Panc1 (cell line): ENCODE measurements around the gene PXDN. TPM values are rescaled to one million over a fixed set of nuclear protein-coding genes. Genes with fewer than 3 reads are reported as not detected.
A peak's percentile ranks its signal among the peaks of the same experiment; 100 is the strongest.

Experiments
- ATAC-seq: fragments of 200-7000 bp; cut with Tn5 transposase; 2 replicates; pipeline ENCODE4 v1.9.1; 2020; ENCODE audit warnings: mild to moderate bottlenecking, moderate library complexity
- BruUV-seq: library from RNA; stranded (reverse); fragments of 400-500 nt; replicated peaks from 2 replicates; lab custom pipeline; 2021; lab: Mats Ljungman, UMichigan
- CTCF ChIA-PET: fragments of 300-600 bp; sonication (Branson Sonifier 250); formaldehyde crosslinking; loops from one replicate; lab custom pipeline; 2022; ENCODE audit warnings: antibody characterized with exemption; lab: Charles Lee
- POLR2A ChIA-PET: fragments of 300-600 bp; sonication (Branson Sonifier 250); formaldehyde crosslinking; loops from one replicate; lab custom pipeline; 2022; ENCODE audit warnings: antibody characterized with exemption; lab: Charles Lee
- DNase-seq: peaks from one replicate; pipeline ENCODE4 v3.0.0-alpha.2; 2010; ENCODE audit warnings: low read depth, low spot score
- H3K27ac ChIP-seq: 2 replicates; pipeline ENCODE4 v1.5.1; 2011; ENCODE audit warnings: mild to moderate bottlenecking, low read length, inconsistent platforms
- H3K27me3 ChIP-seq: fragments of 200-500 bp; sonication (Bioruptor generic); 2 replicates; pipeline ENCODE4 v1.6.0; 2014; ENCODE audit warnings: low read length, inconsistent platforms; ENCODE audit not compliant: control insufficient read depth, insufficient read depth
- H3K36me3 ChIP-seq: fragments of 200-500 bp; sonication (Bioruptor generic); 2 replicates; pipeline ENCODE4 v1.5.1; 2014; ENCODE audit warnings: inconsistent platforms, mild to moderate bottlenecking, low read length, moderate library complexity; ENCODE audit not compliant: control insufficient read depth, insufficient read depth
- H3K4me1 ChIP-seq: 2 replicates; pipeline ENCODE4 v1.5.1; 2011; ENCODE audit warnings: inconsistent platforms, mild to moderate bottlenecking, low read length, moderate library complexity; ENCODE audit not compliant: control insufficient read depth, insufficient read depth
- H3K4me3 ChIP-seq, 2 experiments: 2 replicates each; pipeline ENCODE4 v1.5.1; 2011 to 2012; ENCODE audit warnings: low read depth in 2 of 2, low read length in 2 of 2, mild to moderate bottlenecking in 2 of 2, inconsistent platforms in 1 of 2, moderate library complexity in 1 of 2
- H3K9me3 ChIP-seq: fragments of 200-500 bp; sonication (Bioruptor generic); 2 replicates; pipeline ENCODE4 v1.5.1; 2014; ENCODE audit warnings: low read depth, mild to moderate bottlenecking, inconsistent platforms, low read length, moderate library complexity; ENCODE audit not compliant: control insufficient read depth, insufficient read depth
- POLR2AphosphoS5 ChIP-seq: IDR thresholded peaks from 2 replicates; pipeline ENCODE4 v1.6.1; 2012; ENCODE audit warnings: mild to moderate bottlenecking, low read depth, low read length, moderate library complexity
- SIN3A ChIP-seq: IDR thresholded peaks from 2 replicates; pipeline ENCODE4 v1.6.1; 2012; ENCODE audit warnings: low read depth, mild to moderate bottlenecking, low read length, moderate library complexity, borderline replicate concordance; ENCODE audit not compliant: insufficient read depth
- TCF7L2 ChIP-seq: IDR thresholded peaks from 2 replicates; pipeline ENCODE4 v1.6.1; 2011; ENCODE audit warnings: mild to moderate bottlenecking, low read depth, low read length, inconsistent platforms
- in situ Hi-C: cut with HindIII; loops from 2 replicates; pipeline ENCODE4 v1.10.0; 2016; ENCODE audit warnings: low sequenced_read_pairs, low pct_unique_long_range_greater_than_20kb
- intact Hi-C: fragments of 100-400 bp; cut with micrococcal nuclease; formaldehyde crosslinking; loops from one replicate; pipeline ENCODE4 v1.10.0; 2022; ENCODE audit not compliant: unreplicated experiment
- total RNA-seq: library from RNA; stranded (reverse); gene quantifications from one replicate; pipeline ENCODE4 v1.2.1, GENCODE V29; 2021; ENCODE audit not compliant: unreplicated experiment
- TF ChIP-seq, protein P1 (sequence below), 2 experiments: IDR thresholded peaks; 2 replicates each; pipeline ENCODE4 v1.6.1; 2011 to 2012; ENCODE audit warnings: low read depth in 2 of 2, control low read depth in 1 of 2, low read length in 1 of 2, mild to moderate bottlenecking in 1 of 2, moderate library complexity in 1 of 2; ENCODE audit not compliant: insufficient read depth in 1 of 2
- TF ChIP-seq, protein P2 (sequence below): fragments of 450-650 bp; IDR thresholded peaks from 2 replicates; pipeline ENCODE4 v1.5.1; 2017; ENCODE audit warnings: mild to moderate bottlenecking

PXDN gene
- total RNA-seq, 1 experiment from 2014 or later, result 2.5 TPM

DNA sequence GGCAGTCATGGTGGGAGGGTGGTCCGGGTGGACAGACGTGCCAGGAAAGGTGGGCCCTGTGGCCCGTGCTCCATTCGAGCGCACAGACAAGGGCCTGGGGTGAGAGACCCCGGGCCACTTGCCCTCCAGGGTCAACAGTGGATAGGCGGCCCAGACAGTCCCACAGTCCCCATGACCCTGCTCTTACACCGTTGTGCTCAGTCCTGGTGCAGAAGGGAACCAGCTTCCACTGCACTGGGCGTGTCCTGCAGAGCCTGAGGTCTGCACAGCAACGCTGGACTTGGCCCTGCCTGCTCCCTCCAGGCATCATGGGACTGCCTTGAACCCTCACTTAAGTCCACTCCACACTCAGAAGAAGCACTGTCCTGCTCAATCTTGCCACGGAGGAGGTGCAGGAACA lies 52.0 kb downstream of the PXDN start:
- TF ChIP-seq, protein P1, sequence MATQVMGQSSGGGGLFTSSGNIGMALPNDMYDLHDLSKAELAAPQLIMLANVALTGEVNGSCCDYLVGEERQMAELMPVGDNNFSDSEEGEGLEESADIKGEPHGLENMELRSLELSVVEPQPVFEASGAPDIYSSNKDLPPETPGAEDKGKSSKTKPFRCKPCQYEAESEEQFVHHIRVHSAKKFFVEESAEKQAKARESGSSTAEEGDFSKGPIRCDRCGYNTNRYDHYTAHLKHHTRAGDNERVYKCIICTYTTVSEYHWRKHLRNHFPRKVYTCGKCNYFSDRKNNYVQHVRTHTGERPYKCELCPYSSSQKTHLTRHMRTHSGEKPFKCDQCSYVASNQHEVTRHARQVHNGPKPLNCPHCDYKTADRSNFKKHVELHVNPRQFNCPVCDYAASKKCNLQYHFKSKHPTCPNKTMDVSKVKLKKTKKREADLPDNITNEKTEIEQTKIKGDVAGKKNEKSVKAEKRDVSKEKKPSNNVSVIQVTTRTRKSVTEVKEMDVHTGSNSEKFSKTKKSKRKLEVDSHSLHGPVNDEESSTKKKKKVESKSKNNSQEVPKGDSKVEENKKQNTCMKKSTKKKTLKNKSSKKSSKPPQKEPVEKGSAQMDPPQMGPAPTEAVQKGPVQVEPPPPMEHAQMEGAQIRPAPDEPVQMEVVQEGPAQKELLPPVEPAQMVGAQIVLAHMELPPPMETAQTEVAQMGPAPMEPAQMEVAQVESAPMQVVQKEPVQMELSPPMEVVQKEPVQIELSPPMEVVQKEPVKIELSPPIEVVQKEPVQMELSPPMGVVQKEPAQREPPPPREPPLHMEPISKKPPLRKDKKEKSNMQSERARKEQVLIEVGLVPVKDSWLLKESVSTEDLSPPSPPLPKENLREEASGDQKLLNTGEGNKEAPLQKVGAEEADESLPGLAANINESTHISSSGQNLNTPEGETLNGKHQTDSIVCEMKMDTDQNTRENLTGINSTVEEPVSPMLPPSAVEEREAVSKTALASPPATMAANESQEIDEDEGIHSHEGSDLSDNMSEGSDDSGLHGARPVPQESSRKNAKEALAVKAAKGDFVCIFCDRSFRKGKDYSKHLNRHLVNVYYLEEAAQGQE (IDR thresholded peaks at IDR 0.05; ENCODE audit: insufficient read depth in 1 of 2, low read depth in 2 of 2, low read length in 1 of 2), result no peak
- TF ChIP-seq SIN3A, result no peak
- no peak for TF ChIP-seq TCF7L2
- TF ChIP-seq, protein P2, sequence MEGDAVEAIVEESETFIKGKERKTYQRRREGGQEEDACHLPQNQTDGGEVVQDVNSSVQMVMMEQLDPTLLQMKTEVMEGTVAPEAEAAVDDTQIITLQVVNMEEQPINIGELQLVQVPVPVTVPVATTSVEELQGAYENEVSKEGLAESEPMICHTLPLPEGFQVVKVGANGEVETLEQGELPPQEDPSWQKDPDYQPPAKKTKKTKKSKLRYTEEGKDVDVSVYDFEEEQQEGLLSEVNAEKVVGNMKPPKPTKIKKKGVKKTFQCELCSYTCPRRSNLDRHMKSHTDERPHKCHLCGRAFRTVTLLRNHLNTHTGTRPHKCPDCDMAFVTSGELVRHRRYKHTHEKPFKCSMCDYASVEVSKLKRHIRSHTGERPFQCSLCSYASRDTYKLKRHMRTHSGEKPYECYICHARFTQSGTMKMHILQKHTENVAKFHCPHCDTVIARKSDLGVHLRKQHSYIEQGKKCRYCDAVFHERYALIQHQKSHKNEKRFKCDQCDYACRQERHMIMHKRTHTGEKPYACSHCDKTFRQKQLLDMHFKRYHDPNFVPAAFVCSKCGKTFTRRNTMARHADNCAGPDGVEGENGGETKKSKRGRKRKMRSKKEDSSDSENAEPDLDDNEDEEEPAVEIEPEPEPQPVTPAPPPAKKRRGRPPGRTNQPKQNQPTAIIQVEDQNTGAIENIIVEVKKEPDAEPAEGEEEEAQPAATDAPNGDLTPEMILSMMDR, result no peak
- no peak for TF ChIP-seq POLR2AphosphoS5
- CTCF ChIA-PET, result no interaction called here
- ATAC-seq, result peak; percentile 47; the same call in 1 of the 2 replicates
- peak overlapping the region; percentile 73 for H3K27ac ChIP-seq
- intact Hi-C loops, result no loop called here
- peaks cover 11% of the 10 kb centered on the region for H3K4me1 ChIP-seq
- no peaks in the 10 kb centered on the region for H3K9me3 ChIP-seq
- in situ Hi-C loops, result no loop called here
- H3K4me3 ChIP-seq, result no peak overlapping the region
- no peaks in the 10 kb centered on the region for H3K36me3 ChIP-seq
- H3K27me3 ChIP-seq, result no peaks in the 10 kb centered on the region
- POLR2A ChIA-PET, result interaction anchor here (0.7 kb wide), 1 partner anchor 22 kb away, joined by 3 read pairs; no protein-coding TSS in a partner anchor
- no peak for DNase-seq
- BruUV-seq, result no TSS peak

DNA sequence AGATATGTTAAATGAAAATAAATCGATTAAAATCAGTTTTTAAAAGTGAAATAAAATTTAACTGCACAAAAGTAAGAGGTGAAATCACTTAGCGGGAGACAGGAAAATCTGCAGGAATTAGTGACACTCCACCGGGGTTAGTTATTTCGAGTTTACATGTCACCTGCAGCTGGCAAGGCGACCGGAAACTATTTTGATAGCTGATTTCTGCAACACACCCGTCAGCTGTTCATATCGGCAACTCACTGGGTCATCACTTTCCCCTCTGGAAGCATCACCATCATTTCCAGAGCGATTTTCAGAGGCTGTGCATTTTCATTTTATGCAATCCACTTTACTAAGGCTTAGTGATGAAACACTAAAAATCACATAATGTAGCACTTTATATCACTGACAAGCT lies 52.9 kb downstream of the PXDN start:
- H3K36me3 ChIP-seq, result no peaks in the 10 kb centered on the region
- no TSS peak for BruUV-seq
- POLR2A ChIA-PET, result interaction anchor here (0.6 kb wide), 1 partner anchor 13 kb away, joined by 4 read pairs; no protein-coding TSS in a partner anchor
- DNase-seq (no peak), ATAC-seq (no peak)
- no peaks in the 10 kb centered on the region for H3K27me3 ChIP-seq
- TF ChIP-seq, protein P2, result no peak
- no peak for TF ChIP-seq POLR2AphosphoS5
- TF ChIP-seq SIN3A, result no peak
- no peak for TF ChIP-seq TCF7L2
- TF ChIP-seq, protein P1 (IDR thresholded peaks at IDR 0.05; ENCODE audit: insufficient read depth in 1 of 2, low read depth in 2 of 2, low read length in 1 of 2), result no peak
- peaks cover 20% of the 10 kb centered on the region for H3K4me1 ChIP-seq
- intact Hi-C loops (no loop called here), in situ Hi-C loops (no loop called here)
- no peaks in the 10 kb centered on the region for H3K9me3 ChIP-seq
- CTCF ChIA-PET, result no interaction called here
- no peak overlapping the region for H3K4me3 ChIP-seq
- peak overlapping the region; percentile 73; the same call in 1 of the 2 replicates for H3K27ac ChIP-seq
